Uterus (tissue), 4 donors: ENCODE measurements around the gene PPP1R9A. TPM values are rescaled to one million over a fixed set of nuclear protein-coding genes. Genes with fewer than 3 reads are reported as not detected.

Experiments used
- DNase-seq, 2 donors: peaks; one replicate each; pipeline ENCODE4 v3.0.0-alpha.2; 2019 to 2020
- H3K27ac ChIP-seq, 2 donors: fragments of 200-600 bp; sonication (generic); 1 replicate in 1 of 2; 2 replicates in 1 of 2; pipeline ENCODE4 v1.5.1; 2016 to 2018
- H3K27me3 ChIP-seq, 2 donors: fragments of 200-600 bp; sonication (generic); one replicate each; pipeline ENCODE4 v1.5.1; 2018 to 2019; ENCODE audit warnings: control low read depth in 1 of 2
- H3K36me3 ChIP-seq, 2 donors: fragments of 200-600 bp; sonication (generic); one replicate each; pipeline ENCODE4 v1.5.1; 2019; ENCODE audit warnings: control low read depth in 1 of 2
- H3K4me1 ChIP-seq, 2 donors: fragments of 200-600 bp; sonication (generic); one replicate each; pipeline ENCODE4 v1.5.1; 2018 to 2019; ENCODE audit warnings: control low read depth in 1 of 2
- H3K4me3 ChIP-seq, 2 donors: fragments of 200-600 bp; sonication (generic); 1 replicate in 1 of 2; 2 replicates in 1 of 2; pipeline ENCODE4 v1.5.1; 2018 to 2019; ENCODE audit warnings: mild to moderate bottlenecking in 1 of 2
- H3K9me3 ChIP-seq, 2 donors: fragments of 200-600 bp; sonication (generic); one replicate each; pipeline ENCODE4 v1.5.1; 2019; ENCODE audit warnings: control low read depth in 1 of 2
- CTCF ChIP-seq, 4 experiments: fragments of 200-600 bp in 2 of 4; fragments of 450-650 bp in 2 of 4; sonication (generic) in 2 of 4; IDR thresholded peaks; one replicate each; pipeline ENCODE4 v1.5.1; 2016 to 2019; ENCODE audit warnings: antibody characterized with exemption in 4 of 4, mild to moderate bottlenecking in 2 of 4, moderate library complexity in 1 of 4
- POLR2A ChIP-seq, 2 donors: fragments of 450-650 bp; IDR thresholded peaks; one replicate each; pipeline ENCODE4 v1.6.1; 2016; ENCODE audit warnings: antibody characterized with exemption in 2 of 2, mild to moderate bottlenecking in 1 of 2, moderate library complexity in 1 of 2
- intact Hi-C: fragments of 100-400 bp; cut with DNase I; formaldehyde crosslinking; loops from one replicate; pipeline ENCODE4 v1.15.1; 2023; ENCODE audit warnings: low total_unique reads
- total RNA-seq, 4 donors: library from RNA; depleted of rRNA in 3 of 4; stranded (reverse); fragments of >200 nt in 3 of 4; gene quantifications; one replicate each; pipeline versions ENCODE4 v1.1.0 to v1.2.4, GENCODE V29; 2014 to 2023
- donor health status: DM: yes; HTN: yes; CAD: no.

Gene PPP1R9A
- total RNA-seq, 4 donors from 2014 or later: 5.3 to 39.6 (median 15.0) TPM

GRCh38 chr7:95304990-95305389 is 397.6 kb downstream of the PPP1R9A start:
- TF ChIP-seq POLR2A (IDR thresholded peaks at IDR 0.05) (no peak), CTCF (IDR thresholded peaks at IDR 0.05) (no peak)
- Histone ChIP-seq H3K27ac (no peak overlapping the region), H3K4me3 (no peak overlapping the region), H3K36me3 (no peaks in the 10 kb centered on the region), H3K4me1 (no peaks in the 10 kb centered on the region), H3K9me3 (no peaks in the 10 kb centered on the region), H3K27me3 (no peaks in the 10 kb centered on the region)
- intact Hi-C loops: no loop called here
- DNase-seq: no peak

GRCh38 chr7:95309951-95310350 is 402.6 kb downstream of the PPP1R9A start:
- TF ChIP-seq CTCF (IDR thresholded peaks at IDR 0.05): no peak
- TF ChIP-seq POLR2A (IDR thresholded peaks at IDR 0.05): no peak
- Histone ChIP-seq H3K36me3 (no peaks in the 10 kb centered on the region), H3K27ac (no peak overlapping the region), H3K27me3 (no peaks in the 10 kb centered on the region), H3K4me1 (no peaks in the 10 kb centered on the region), H3K9me3 (no peaks in the 10 kb centered on the region), H3K4me3 (no peak overlapping the region)
- DNase-seq: no peak
- intact Hi-C loops: no loop called here

- no peak for DNase-seq
- Histone ChIP-seq H3K27me3 (no peaks in the 10 kb centered on the region), H3K36me3 (no peaks in the 10 kb centered on the region), H3K27ac (no peak overlapping the region), H3K4me1 (no peaks in the 10 kb centered on the region), H3K9me3 (no peaks in the 10 kb centered on the region), H3K4me3 (no peak overlapping the region)
- intact Hi-C loops: no loop called here
- TF ChIP-seq CTCF (IDR thresholded peaks at IDR 0.05) (no peak), POLR2A (IDR thresholded peaks at IDR 0.05) (no peak)
Measured at GRCh38 chr7:95311389-95311788, 404.0 kb downstream of the PPP1R9A start.

GRCh38 chr7:95312561-95312960 is 405.2 kb downstream of the PPP1R9A start:
- intact Hi-C loops: no loop called here
- Histone ChIP-seq H3K27me3 (no peaks in the 10 kb centered on the region), H3K27ac (no peak overlapping the region), H3K4me1 (no peaks in the 10 kb centered on the region), H3K9me3 (no peaks in the 10 kb centered on the region), H3K36me3 (no peaks in the 10 kb centered on the region), H3K4me3 (no peak overlapping the region)
- no peak for DNase-seq
- TF ChIP-seq POLR2A (IDR thresholded peaks at IDR 0.05) (no peak), CTCF (IDR thresholded peaks at IDR 0.05) (no peak)

GRCh38 chr7:95316588-95316987 is 409.2 kb downstream of the PPP1R9A start:
- no peak for TF ChIP-seq POLR2A (IDR thresholded peaks at IDR 0.05)
- no peak for TF ChIP-seq CTCF (IDR thresholded peaks at IDR 0.05)
- no peaks in the 10 kb centered on the region for H3K9me3 ChIP-seq
- intact Hi-C loops: no loop called here

More at GRCh38 chr7:95316588-95316987, 409.2 kb downstream of the PPP1R9A start:
- no peaks in the 10 kb centered on the region for H3K36me3 ChIP-seq
- H3K4me3 ChIP-seq: no peak overlapping the region
- H3K27ac ChIP-seq: no peak overlapping the region
- H3K4me1 ChIP-seq: no peaks in the 10 kb centered on the region
- no peak for DNase-seq
- H3K27me3 ChIP-seq: no peaks in the 10 kb centered on the region
